Right ventricle myocardium inferior (tissue), 1 donor: ENCODE measurements around the gene TRABD2A. TPM values are rescaled to one million over a fixed set of nuclear protein-coding genes. Genes with fewer than 3 reads are reported as not detected.

Source experiments
- ATAC-seq: fragments of 200-7000 bp; cut with Tn5 transposase; one replicate; pipeline ENCODE4 v1.9.1; 2020; ENCODE audit warnings: mild to moderate bottlenecking, moderate library complexity
- DNase-seq: peaks from one replicate; pipeline ENCODE4 v3.0.0; 2021; ENCODE audit errors: missing footprints
- intact Hi-C: fragments of 100-400 bp; cut with DNase I; formaldehyde crosslinking; loops from one replicate; pipeline ENCODE4 v1.11.0; 2022
- total RNA-seq: library from RNA; stranded (reverse); fragmentation: NEBNext Ultra II Directional; extraction: Animal tissue kit (Norgen Biotek cat#: 25700); gene quantifications from one replicate; pipeline ENCODE4 v1.2.1, GENCODE V29; 2021
- donor health status: DM: no; HTN: yes; CAD: no; lungs with severe emphysema.

The TRABD2A gene
- total RNA-seq, 1 donor from 2014 or later = 0.73 TPM

DNA sequence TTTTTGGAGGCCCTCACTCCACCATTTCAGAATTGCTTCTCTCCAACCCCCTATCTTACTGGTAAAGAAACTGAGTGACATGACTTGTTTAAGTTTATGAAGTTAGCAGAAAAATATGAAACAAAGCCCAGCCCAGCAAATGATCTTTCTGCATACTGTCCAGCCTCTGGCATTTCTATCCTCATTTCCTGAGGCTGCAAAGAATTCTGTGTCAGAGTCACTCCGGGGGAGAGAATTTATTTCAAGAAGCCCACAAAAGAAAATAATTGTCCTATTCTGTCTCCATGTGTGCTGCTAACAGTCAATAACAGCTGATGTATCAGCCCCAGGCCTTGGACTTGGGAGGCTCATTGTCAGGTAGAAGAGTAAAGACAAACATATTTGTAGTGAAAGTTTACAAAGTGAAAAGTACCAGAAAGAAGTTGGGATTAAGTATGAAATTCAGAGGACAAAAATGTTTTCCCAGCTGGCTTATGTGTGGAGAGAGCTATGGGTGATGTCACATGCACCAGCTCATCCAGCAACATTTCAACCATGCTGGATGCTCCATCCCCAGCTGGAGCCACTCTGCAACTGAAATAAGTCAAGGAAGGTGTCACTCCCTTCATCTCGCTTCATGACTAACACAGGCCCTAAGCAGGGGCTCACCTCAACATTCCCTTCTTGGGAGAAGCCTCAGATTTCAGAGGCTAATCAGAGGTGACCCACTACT lies 42.3 kb downstream of the TRABD2A start:
- ATAC-seq (no peak), DNase-seq (no peak)
- intact Hi-C loops = no loop called here

DNA sequence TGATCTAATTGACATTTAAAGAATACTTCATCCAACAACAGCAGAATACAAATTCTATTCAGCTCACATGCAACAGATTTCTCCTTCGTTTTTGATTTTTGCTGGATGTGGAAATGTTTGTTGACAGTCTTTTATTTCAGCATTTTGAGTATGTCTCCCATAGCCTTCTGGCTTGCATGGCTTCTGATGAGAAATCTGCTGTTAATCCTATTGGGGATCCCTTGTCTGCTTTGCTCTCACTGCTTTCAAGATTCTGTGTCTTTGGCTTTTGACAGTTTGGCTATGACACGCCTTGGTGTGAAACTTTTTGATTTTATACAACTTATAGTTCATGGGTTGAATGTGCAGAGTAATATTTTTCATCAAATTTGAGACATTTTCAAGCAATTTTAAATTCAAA lies 44.7 kb downstream of the TRABD2A start:
- ATAC-seq (no peak), DNase-seq (no peak)
- intact Hi-C loops = no loop called here

DNA sequence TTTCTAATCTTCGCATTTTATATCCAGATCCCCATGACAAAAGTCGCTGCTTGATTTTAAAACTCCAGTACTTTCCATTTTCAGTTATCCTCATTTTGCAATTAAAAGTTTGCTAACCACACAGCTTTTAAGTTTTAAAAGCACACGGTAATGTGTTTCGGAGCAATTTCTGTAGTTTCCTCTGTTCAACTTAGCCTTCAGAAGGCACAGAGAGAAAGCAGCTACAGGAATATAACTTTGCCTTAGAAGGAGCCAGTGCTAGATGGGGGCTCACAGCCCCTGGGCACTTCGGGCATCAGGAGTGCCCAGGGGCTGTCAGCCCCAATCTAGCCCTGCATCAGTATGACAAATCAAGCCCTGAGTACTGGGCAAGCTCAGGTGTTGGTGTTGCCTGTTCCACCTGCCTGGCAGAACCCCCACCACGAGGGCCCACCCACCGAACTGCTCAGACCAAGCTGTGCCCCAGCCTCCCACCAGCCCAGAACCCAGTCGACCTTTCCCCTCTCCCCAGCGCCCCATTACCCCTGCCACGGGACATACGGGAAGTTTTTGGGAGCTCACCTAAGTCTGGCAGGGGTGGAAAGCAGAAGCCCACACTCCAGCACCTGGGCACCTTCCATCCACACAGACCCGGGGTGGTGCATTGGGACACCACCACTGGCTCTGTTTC lies 47.3 kb downstream of the TRABD2A start:
- DNase-seq (no peak), ATAC-seq (no peak)
- intact Hi-C loops = no loop called here

DNA sequence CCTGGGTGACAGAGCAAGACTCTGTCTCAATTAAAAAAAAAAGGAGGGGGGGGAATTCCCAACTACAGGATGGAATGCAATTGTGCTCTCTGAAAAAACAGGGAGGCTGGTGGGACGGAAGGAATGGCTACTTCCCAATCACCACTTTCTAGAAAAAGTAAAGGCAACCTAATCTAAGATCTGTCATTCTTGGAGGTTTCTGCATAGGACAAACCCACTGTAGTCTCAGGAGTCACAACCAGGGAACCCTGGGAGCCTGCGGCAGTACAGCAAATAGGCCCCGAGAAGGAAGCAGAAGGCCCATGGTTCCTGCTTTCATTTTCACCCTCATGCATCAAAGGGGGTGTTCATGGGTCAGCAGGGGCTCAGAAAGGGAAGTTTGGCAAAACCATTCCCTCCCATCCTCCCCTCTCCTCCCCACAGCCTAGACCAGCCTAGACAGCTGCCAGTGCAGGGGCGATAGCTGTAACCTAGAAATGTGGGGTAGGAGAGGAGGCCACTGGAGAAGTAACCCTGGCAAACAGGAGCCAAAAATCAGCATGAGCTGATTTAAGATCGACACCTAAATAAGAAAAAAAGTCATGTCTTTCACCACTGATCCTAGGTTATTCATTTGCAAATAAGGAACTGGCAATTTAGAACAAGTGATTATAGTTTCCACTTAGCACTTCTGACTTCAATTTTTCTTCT lies 48.0 kb downstream of the TRABD2A start:
- ATAC-seq (peak; percentile 68), DNase-seq (no peak)
- intact Hi-C loops = no loop called here

DNA sequence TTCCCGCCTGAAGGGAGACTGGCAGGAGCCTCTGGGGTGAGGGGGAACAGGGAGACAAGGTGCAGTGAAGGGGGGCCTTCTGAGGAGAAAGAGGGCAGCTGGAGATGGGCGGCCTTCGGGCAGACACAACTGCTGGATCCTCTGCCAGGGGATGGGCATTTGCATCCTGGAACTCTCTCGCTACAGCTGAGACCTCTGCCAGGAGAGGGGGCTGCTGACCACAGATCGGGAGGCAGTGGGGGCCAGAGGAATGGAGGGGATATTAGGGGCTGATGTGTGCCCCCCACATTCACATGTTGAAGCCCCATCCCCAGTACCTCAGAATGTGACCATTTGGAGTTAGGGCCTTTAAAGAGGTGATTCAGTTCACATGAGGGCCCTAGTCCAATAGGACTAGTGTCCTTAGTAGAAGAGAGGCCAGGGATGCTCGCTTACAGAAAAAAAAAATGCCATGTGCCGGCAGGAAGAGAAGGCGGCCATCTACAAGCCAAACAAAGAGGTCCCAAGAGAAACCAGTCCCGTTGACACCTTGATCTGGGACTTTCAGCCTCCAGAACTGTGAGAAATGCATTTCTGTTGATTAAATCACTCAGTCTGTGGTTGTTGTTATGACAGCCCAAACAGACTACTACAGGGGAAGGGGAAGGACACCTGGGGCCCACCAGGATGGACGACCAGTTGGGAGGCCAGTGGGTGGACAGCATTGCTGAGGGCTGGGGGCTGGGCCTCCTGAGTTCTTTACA lies 50.0 kb downstream of the TRABD2A start:
- no peak for DNase-seq

DNA sequence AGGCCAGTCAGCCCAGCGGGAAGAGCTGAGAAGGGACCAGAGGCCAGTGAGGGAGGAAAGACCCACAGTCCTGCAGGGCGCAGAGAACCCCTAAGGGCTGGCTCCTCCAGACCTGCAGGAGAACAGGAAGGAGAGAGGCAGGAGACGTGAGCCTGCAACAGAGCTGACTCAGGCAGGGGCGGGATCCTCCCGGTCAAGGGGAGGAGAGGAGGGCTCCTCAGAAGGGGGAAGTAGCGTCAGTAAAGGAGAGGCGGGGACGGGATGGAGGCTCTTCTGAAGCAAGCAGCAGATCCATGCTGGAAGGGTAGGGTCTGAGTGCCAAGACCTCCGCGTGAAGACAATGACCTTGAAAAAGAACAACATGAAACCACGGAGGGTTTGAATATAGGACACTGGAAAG lies 50.8 kb downstream of the TRABD2A start:
- intact Hi-C loops = no loop called here
- DNase-seq (no peak), ATAC-seq (peak; percentile 56)

More for the DNA sequence above, 50.0 kb downstream of the TRABD2A start:
- no peak for ATAC-seq
- intact Hi-C loops = no loop called here

DNA sequence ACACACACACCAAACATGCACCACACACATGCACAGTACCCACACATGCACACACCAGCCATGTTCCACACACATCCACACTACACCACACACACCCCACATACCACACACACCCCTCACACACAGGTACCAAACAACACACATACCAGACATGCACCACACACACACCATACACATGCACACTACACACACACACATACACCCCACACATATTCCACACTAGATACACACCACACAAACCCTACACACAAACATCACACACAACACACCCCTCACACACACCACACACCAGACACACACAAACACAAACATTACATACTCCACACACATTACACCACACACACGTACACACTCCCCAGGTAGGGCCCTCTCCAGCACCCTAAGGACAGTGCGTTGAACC lies 51.2 kb downstream of the TRABD2A start:
- ATAC-seq = no peak
- DNase-seq = no peak
- intact Hi-C loops = no loop called here

DNA sequence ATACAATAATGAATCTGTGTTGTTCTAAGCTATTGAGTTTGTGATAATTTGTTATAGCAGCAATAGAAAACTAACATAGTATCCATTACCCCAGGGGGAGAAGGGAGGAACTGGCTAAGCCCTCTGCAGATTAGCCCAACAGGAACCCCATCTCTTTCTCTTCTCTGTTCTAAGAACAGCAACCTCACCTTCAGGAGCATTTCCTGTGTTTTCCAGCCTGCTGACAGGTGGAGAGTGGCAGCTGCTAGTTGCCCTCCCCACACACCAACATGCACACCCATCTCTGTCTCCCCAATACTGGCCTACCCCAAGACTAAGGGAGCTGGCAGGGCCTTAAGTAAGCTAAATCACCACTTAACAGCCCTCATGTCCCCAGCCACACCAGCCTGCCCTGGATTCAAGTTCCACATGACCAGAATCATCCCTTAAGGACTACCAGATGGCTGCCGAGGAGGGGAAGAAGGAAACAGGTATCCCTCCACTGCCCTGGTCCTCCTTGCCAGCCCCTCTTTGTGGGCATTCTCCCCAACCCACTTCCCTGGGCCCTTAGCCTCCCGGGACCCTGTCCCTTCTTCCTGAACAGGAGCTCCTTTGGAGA lies 52.8 kb downstream of the TRABD2A start:
- ATAC-seq = no peak
- DNase-seq = no peak
- intact Hi-C loops = no loop called here

DNA sequence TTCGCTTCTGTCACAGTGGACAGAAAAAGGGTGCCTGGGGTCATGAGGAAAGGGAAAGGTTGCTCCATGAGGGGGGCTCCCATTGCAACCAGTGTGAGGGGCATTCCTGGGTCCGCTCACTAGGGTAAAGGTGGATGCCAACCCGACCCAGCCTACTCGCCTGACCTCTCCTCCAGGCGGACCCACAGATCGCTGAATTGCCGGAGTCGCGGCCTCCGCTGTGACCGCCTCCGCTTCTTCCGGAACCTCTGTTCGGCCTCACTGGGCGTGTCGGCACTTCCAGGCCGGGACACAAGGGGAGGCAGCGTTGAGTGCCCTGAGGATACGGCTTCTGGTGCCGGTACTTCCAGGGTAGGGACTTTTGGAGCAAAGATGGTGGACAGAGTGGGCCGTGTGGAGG lies 57.1 kb downstream of the TRABD2A start:
- no peak for DNase-seq
- intact Hi-C loops = no loop called here

DNA sequence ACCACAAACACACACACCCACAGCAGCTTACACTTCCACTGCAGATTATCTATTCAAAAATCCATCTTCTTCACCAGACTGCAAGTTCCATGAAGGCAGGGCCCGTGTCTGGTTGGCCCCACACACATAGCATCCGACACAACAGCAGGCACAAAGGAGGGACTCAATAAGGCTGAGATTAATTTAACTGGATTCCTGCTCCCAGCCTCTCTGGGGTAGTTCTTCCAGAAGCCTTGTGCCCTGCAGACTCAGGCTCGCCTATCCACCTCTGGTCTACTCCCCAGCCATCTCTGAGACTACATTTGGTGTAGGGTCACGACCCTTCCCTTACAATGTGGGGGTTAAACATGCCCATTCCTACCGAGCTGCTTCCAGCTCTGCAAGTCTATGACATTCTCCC lies 57.7 kb downstream of the TRABD2A start:
- intact Hi-C loops = no loop called here
- ATAC-seq = no peak
- DNase-seq = no peak

More for the DNA sequence above, 57.1 kb downstream of the TRABD2A start:
- no peak for ATAC-seq

DNA sequence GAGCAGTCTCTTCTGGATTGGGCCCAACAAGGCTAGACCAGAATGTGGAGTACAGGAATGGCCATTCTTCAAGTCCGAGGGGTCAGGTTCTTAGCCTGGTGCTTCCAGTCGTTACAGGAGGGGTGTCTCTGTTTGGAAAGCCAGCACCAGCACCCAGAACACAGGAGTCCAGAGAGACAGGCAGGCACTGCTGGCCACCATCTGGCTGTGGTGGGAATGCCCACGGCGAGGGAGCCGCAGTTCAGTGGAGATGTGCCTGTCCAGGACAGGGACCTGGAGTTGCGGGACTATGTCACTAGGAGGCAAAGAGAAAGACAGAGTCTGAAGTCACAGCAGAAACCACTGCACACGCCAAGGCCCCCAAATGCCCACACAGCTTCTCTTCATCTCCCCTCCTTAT lies 59.1 kb downstream of the TRABD2A start:
- DNase-seq = no peak
- ATAC-seq = no peak
- intact Hi-C loops = no loop called here

DNA sequence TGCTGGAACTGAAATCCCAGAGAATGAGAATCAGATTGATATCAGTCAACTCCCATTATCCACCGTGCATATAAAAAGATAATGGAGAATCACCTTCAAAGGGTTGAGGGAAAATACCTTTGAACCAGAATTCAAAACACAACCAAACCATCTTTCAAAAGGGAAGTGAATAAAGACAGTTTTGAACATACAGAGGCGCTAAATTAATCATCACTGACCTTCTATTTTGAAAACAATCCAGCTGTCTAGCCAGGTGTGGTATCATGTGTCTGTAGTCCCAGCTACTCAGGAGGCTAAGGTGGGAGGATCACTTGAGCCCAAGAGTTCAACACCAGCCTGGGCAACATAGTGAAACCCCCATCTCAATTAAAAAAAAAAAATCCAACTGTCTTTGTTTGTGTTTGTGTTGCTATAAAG lies 63.6 kb downstream of the TRABD2A start:
- DNase-seq = no peak
- no peak for ATAC-seq
- intact Hi-C loops = no loop called here

DNA sequence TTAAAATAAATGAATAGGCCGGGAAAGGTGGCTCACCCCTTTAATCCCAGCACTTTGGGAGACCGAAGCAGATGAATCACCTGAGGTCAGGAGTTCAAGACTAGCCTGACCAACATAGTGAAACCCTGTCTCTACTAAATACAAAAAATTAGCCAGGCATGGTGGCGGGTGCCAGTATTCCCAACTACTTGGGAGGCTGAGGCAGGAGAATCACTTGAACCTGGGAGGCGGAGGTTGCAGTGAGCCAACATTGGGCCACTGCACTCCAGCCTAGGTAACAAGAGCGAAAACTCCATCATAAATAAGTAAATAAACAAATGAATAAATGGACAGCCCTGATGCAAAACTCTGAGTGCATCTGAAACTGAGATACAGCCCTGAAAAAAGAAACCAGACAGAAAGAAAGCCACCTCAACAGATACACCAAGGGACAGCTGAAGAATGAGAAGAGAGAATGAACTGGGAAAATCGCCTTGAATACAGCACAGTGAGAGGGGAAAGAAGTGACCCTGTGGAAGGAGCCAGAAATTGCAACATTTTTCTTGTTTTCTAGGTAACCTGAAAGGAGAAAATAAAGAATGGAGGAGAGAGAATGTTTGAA lies 64.4 kb downstream of the TRABD2A start:
- no peak for ATAC-seq
- intact Hi-C loops = no loop called here
- DNase-seq = no peak

DNA sequence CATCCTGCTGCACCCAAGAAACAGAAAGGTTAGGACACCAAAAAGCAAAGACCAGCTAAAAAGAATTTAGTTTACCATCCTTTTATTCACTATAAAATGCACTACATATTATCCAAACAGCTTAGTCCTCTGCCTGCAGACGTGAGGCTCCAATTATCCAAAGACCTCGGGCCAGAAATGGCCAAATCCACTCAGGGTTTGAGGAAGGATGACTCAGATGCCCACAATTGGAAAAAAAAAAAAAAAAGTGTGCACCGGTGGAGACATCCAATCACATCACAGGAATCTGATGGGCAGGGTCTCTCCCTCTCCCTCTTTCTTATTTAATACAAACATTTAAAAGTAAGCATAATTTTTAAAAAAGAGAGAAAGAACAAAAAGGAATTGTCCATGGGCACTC lies 65.7 kb downstream of the TRABD2A start:
- ATAC-seq (no peak), DNase-seq (no peak)
- intact Hi-C loops = no loop called here

DNA sequence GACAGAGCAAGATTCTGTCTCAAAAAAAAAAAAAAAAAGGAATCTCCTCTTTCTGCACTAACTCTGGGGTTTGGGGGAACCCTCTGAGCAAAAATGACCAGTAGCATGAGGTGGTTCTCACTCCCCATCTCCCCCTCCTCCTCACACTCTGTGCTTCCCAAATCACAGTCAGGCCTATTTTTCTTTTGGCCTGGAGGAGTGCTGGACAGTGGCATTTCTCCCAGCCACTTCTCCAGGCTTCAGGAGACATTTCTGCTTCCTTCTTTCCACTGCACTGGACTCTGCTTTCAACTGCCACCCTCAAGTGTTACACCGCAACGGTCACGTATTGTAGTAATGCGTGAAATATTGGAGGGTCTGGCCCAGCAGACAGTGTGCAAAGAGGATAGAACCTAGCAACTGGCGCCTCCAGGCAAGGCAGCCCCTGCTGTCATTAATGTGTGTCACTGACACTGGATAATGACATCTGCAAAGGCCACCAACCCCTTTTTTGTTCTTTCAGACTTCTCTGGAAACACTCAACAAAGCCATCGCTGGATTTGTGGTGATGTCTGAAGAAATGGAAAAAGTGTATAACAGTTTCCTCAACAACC lies 68.9 kb downstream of the TRABD2A start:
- no peak for DNase-seq
- ATAC-seq = no peak
- intact Hi-C loops = no loop called here

DNA sequence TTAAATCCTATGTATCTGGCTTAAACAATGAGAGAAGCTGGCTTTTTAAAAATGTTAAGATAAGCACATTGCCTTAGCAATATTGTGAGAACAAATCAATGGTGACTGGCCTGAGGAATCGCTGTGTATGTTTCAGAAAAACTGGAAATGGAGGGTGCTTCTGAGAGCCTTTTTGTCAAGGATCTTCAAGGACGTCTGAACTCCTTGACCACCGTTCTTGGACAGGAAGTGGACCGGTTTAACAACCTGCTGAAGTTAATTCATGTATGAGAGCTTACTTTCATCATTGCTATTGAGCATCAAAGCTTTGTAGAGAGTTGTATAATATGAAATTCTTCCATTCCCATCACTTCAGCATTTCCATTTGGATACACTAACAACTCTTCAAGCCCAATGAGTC lies 72.6 kb downstream of the TRABD2A start:
- ATAC-seq (no peak), DNase-seq (no peak)
- intact Hi-C loops = no loop called here

DNA sequence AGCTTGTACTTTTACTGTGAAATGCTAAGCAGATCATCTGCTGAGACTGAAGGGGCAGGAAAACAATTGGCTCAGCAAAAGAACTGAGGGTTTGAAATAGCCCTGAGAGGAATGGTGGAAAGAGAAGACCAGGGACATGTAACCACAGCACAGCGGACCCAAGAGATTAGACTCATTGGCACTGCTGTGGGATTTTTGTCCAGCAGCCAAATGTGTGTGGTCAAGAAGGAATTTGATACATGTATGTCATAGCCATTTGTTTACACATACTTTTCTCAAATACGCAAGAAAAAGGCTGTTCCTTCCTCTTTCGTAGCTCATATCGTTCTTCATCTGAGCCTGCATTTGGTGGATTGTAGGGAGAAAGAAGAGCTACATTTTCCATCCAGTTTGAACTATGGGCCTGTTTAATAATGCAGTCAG lies 73.8 kb downstream of the TRABD2A start:
- ATAC-seq = no peak
- DNase-seq = no peak
- intact Hi-C loops = no loop called here

DNA sequence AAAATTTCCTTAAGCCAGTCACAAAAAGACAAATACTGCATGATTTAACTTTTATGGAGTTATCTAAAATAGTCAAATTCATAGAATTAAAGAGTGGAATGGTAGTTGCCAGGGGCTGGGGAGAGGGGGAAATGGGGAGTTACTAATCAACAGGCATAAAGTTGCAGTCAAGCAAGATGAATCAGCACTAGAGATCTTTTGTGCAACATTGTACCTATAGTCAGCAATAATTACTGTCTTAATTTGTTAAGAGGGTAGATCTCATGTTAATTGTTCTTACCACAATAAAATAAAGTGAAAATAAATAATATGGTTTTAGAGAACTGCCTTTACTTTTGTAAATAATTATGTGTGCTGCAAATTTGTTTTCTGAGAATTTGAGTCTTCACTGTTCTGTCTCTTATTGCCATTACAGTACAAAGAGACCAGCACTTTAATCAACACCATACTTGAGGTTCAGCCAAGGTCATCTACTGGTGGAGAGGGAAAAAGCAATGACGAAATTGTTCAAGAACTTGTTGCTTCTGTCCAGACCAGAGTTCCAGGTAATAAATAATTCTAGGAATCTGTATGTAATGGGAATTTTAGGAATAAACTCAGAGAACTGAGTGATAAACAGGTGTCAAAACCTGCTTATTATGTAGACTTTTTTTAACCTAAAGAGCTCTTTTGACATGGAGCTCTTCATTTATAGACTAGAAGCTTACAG lies 75.5 kb downstream of the TRABD2A start:
- ATAC-seq (no peak), DNase-seq (no peak)
- intact Hi-C loops = no loop called here
